ENCODE data around the gene SLC23A1.
A peak's percentile ranks its signal among the peaks of the same experiment; 100 is the strongest.
"Not testable (repeated sequence)": the region's sequence is repeated elsewhere in the genome, so short reads cannot be mapped to it uniquely, and the experiment has no call there.

The SLC23A1 gene

DNA sequence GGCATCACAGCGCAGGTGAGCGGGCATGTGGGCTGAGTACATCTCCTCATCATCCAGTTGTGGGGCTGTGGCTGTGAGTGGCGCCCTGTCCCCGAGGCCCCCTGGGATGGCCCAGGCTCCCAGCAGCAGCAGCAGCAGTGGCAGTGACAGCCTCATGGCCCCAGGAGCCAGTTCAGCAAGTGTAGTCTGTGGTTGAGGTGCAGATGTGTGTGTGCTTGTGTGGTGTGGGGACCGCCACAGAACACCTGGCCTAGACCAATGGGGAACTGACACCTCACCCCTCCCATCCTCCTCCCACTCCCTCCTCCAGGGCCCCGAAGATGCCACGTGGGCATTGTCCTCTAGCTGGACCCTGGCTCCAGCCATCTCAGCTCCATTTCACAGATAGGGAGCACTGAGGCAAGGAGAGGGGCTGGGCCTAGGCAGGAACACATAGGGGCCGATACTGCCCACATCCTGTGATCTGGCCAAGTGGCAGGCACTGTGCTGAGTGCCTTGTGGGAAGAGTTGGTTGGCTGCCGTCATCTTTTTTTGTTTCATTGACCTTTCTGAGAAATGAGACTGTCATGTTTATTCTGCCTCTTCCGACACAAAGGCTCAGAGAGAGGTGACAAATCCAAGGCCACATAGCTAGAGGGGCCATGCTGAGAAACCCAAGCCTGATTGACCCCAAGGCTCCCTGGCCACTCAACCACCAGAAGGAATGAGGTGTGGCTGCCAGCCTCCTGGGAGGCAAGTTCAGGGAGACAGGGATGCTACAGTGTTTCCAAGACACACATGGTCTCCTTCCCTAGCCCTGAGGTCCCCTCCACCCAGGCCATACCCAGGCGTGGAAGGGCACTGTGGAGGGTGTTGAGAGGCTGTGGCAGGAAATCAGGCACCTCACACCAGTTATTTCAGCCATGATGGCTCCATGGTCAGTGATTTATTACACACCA is 6.9 kb upstream of the SLC23A1 start, which contains the start of gene MZB1:
TSS of gene MZB1 (minus strand) at position 213 of the 938 bp plus-strand sequence. CDS start at position 156, 57 bp downstream.
- DNase-seq (ENCODE audit: low spot score): no peak

DNA sequence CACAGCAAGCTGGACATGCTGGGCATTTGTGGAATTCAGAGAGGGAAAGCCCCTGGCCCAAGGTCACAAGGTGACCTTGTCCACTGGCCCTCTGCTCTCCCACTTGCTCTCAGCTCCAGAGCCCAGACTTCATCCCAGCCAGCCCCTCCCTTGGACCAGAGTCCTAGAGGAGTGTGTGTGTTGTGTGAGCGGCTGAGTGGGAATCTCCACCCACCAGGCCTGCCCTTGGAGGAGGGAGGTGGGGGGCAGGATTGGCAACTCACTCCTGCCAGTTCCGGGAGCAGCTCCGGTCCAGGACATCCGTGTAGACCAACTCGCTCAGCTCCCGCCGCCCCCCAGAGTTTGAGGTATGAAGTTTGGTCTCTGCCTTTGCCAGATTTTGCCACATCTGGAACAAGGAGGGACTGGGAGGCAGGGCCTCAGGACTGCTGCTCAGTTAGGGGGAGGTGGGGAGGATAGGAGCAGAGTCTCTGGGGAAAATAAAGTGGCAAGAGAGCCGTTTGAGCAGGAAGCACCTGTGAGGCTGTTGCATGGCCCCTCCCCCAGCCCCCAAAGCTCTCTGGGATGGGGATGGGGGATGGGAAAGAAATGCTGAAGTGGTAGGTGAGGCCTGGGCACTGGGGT is 5.2 kb upstream of the SLC23A1 start:
- DNase-seq (ENCODE audit: low spot score): peak; percentile 70

DNA sequence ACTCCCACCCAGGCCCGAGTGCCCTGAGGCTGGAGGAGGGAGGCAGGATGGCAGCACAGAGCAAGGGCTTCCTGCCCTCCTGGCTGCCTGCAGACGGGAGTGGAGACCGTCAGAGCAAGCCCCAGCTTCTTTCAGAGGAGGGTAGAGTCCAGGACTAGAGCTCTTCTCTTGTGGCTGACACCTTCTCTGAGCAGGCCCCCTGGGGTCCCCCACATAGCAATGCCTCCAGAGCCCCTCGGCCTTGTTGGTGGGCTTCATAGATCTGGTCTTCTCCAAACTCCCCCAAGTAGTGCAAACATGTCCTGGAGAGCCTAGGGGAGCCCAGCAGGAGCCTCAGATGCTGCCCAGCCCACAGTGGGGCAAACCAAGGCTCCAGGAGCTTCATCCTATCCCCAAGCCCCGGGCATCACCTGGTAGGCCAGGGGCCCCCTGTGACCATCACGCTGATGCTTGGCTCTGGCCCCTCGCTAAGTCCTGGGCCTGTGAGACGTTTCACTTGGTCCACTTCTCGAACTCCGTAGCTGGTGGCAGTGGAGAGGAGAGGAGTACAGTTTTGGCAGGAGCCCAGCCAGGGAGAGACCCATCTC is 4.6 kb upstream of the SLC23A1 start:
- DNase-seq (ENCODE audit: low spot score): no peak

DNA sequence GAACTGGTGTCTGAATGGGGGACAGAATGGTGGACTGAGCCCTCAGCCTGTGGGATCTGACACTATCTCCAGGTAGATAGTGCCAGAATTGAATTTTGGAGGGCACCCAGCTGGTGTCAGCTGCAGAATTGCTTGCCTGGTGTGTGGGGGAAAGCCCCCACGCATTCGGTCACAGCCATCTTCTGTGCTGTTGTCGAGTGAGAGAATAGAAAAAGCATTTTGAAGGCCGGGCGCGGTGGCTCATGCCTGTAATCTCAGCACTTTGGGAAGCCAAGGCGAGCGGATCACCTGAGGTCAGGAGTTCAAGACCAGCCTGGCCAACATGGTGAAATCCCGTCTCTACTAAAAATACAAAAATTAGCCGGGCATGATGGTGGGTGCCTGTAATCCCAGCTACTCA is 3.9 kb upstream of the SLC23A1 start:
- not testable (repeated sequence) for DNase-seq (ENCODE audit: low spot score)

DNA sequence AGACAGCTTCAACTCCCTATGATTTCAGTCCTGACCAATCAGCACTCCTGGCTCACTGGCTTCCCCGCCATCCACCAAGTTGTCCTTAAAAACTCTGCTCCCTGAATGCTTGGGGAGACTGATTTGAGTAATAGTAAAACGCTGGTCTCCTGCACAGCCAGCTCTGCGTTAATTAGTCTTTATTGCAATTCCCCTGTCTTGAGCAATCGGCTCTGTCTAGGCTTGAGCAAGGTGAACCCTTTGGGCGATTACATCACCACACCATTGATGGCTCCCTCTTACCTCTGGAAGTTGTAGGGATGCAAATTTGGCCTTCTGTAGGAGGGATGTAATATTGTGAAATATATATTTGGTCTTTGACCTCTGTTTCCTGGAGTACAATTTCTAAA is 2.9 kb upstream of the SLC23A1 start:
- no peak for DNase-seq (ENCODE audit: low spot score)

DNA sequence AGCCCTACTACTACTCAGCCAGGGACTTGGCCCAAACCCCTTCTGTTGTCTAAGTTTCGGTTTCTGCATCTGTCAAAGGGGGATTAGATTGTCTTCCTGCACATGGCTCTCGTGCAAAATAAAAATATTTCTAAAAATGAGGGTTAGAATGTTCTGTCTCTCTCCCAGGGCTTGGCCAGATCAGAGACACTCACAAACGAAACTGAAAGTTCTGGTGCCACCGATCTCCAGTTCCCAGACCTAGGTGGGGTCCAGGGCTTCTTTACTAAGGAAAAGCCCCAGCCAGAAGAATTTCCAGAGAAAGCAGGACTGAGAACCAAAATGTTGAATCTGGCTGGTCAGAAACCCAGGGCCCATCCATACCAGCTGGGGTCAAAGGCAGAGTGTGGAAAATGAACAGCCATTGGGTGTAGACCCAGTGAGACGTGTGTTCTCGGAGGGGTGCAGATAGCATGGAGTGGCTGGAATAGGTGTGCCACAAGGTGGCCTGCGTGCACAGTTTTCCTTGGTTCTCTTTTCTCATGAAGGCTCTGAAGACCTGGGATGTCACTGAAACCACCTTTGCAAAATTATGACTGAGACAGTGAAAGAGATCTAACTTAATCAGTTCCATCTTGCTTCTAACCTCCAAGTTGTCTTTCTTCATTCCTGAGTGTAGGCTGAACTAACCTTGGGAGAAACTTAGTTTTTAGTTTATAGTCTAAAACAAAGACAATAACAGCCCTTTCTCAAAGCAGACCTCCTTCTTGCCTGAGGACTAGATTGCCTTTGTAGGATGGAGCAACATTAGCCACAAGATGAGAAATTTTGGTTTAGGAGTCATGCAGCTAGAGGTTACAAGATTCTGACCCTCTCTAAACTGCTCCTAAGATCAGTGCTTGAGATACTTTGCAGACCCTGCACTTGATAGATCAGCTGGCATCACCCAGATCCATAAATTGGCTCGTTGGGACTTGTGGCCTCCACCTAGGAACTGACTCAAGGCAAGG is 2.3 kb upstream of the SLC23A1 start:
- DNase-seq (ENCODE audit: low spot score): peak; percentile 66

DNA sequence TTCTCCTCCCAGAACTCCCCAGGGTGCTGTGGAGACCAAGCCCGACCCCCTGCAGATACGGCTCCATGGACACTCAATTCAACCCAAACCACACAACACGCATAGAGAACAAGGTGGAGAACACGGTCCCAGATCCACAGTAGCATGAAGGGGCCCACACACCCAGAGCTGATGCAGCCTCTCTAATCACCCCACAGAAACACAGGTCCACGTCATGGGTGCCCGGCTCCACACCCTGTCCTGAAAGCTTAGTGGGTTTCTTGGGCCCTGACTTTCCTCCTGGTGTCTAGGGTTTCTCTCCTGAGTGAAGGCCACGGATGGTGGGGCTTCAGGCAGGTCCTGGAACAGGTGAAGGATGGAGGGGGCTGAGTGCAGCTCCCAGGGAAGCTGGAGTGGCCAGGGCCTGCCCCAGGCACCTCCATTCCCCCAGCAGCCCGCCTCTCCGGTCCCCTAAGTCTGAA is 1.5 kb upstream of the SLC23A1 start:
- DNase-seq (ENCODE audit: low spot score): no peak

DNA sequence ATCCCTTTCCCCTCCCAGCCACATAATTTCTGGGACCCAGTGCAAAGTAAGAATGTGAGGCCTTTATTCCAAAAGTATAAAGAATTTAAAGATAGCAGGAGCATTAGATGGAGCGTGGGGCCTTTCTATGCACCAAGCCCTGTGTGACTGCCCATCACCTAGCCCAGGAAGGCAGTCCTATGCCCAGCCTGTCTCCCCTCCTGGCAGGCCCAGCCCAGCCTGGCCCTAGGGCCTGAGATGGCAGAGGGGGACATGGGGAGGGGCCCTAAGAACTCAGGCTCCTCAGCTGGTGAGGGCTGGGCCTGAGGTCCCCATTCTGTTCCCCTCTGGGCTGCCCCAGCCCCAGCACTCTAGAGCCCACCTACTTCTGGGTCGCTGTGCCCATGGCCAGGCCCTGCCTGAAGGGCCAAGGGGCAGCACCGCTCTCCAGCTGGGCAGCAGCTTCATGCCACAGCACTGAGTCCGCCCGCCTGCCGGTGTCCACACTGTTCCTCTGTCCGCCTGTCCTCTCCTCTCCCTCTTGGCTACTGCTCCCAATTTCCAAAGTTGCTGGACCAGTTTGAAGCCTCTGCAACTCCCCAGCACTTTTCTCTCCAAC is 995 bp upstream of the SLC23A1 start:
- no peak for DNase-seq (ENCODE audit: low spot score)

DNA sequence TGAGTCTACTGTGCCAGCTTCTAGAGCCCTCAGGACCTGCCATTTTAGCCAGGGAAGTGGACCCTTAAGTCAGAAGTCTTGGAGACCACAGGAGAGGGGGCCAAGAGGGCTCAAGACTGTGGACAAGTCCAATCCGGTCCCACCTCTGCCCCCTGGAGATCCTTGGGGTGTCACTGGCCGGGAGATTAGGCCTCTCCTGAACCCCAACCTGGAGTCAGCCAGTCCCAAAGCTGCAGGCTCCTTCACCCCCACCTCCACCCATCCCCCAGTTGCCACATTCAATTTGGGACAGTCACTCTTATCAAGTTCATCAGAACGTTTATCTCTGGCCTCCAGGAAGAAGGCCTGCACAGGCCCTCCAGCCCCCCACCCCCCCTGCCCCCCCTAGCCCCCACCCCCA is 290 bp downstream of the SLC23A1 start:
- DNase-seq (ENCODE audit: low spot score): no peak

DNA sequence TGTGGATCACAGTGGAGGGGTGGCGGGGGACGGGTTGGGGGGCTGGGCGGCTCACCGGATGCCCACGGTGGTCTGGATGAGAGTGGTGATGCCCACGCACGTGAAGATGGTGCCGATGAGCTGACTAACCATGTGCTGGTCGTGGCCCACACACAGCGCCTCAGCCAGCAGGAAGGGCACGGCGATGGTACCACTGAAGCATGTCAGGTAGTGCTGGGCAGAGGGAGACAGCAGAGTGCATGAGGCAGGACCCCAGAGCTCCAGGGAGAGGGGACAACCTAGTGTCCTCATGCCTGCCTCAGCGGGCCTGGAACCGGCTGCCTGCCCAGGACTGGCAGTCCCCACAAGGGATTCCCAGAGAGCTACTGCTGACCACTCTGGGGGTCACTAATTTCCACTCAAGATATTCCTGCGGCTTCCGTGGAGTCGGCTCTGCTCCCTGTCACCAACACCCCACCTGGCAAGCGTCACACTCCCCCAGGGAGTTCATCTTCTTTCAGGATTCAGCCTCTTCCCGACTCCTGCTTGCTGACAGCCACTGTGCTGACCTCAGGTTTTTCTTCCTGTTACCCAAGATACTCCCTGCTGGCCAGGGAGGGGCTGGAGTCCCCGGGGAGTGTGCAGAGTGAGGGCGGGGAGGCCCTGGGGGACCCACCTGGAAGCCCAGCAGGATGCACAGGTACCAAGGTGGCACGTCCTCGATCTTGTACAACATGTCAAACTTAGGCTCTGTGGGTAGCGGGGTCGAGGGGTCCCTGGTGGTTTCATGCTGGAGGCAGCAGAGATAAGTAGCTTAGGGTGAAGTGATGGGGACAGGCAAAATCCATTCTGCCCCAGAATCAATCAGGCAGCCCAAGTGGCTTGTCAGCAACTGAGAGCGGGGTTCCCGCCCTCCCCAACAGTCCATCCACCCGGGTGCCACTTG is 998 bp downstream of the SLC23A1 start:
- no peak for DNase-seq (ENCODE audit: low spot score)

DNA sequence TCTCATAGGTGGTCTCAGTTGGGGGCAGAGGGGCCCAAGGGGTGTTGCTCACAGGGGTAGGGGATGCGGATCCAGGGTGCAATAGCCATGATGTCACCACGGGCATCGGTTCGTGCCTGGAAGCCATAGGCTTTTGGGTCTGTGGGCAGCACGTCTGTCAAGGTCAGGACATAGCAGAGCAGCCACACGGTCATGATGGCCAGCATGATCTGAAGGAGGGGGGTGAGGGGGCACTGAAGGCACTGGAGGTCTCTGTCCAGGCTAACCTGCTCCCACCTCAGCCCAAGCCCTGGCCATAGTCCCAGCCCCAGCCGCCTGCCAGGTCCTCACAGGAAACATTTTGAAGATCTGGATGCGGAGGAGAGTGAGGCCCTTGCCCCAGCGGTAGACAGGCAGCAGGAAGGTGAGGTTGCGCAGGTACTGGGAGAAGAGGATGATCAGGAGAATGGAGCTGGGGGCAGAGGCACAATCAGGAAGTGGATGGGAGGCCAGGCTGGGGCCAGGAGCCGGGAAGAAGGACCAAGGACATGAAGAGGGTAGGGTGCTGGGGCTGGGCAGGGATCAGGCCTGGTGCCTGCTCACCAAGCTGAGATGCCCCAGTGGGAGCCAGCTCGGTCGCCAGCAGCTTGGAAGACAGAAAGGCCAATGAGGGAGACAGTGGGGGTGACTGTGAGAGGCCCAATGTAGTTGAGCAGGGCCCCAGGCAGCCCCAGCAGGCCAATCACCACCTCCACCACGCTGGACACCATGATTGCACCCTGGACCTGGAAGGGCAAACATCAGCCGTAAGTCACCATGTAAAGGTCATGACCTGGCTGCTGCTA is 3.3 kb downstream of the SLC23A1 start:
- no peak for DNase-seq (ENCODE audit: low spot score)

DNA sequence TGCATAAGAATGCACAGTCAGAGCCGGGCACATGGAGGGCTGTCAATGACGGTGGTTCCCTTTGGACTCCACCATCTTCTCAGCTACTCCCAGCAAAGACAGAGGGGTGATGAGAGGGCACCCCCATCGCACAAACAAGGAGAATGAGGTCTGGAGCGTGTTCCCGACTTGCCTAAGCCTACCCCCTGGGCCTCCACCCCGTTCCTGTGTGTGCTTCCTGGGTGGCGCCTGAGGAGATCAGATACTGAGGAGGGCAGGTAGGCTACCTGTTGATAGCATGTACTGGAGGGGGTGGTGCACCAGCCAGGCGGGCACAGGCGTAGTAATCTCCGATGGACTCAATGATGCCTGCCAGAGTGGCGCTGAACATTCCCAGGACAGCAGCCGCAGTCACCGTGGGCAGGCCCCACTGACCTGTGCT is 4.1 kb downstream of the SLC23A1 start:
- DNase-seq (ENCODE audit: low spot score): no peak

DNA sequence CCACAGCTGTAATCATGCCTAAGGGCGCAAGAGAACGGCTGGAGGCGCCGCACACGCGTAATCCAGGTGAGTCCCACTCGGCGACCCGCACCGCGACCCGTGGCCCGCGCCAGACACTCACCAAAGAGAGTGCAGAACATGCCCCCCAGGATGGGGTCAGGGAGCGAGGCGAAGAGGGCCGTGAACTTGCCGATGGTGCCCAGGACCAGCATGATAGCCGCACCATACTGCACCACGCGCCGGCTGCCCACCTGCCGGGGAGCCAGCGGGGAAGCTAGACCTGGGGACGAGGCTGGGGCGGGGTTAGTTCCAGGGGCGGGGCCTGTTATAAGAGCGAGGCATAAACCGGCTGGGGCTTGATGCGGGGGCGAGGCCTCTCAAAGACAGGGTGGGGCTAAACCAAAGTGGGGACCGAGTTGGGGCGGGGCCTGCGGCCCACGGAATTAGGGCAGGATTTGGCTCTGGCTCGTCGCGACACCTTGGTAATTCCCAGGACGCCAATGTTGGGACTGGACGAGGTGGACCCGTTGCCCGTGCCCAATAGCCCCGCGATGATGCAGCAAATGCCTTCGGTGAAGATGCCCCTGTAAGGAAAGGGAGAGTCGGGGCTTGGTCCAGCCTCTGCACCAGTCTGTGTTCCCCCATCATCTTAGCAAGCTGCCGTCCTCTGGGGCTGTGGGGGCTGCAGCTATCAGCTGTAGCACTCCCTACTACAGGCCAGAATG is 4.8 kb downstream of the SLC23A1 start:
- peak; percentile 15 for DNase-seq (ENCODE audit: low spot score)

DNA sequence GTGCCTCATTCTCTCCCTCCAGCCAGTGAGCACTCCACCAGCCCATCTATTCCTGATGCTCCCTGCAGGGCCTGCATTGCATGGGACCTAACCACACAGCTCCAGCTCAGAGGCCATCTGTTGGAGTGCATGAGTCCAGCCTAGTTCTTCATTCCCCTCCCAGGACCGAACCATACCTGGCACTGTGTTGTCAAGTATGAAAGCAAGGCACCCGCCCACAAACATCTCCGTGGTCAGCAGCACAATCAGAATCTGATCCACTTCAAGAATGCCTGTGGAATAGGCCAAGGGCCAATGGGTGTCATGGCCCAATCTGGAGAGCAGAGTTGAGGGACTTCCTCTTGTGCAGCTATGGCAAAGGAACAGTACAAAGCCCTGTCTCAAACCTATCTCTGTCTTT is 5.9 kb downstream of the SLC23A1 start:
- DNase-seq (ENCODE audit: low spot score): no peak

DNA sequence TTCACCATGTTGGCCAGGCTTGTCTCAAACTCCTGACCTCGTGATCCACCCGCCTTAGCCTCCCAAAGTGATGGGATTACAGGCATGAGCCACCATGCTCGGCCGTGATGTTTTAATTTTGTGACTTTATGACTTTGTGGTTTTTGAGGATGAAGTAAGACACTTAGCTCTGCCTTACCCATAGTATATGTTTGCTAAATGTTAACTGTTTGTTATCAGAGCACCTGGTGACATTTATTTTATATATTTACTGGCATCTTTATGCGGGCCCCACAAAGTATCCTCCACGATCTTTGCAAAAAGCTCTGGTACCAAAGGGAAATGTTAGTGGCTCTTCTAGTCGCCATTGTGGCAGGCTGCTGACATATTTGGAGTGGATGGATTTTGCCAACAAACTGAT is 6.7 kb downstream of the SLC23A1 start:
- DNase-seq (ENCODE audit: low spot score): no peak

DNA sequence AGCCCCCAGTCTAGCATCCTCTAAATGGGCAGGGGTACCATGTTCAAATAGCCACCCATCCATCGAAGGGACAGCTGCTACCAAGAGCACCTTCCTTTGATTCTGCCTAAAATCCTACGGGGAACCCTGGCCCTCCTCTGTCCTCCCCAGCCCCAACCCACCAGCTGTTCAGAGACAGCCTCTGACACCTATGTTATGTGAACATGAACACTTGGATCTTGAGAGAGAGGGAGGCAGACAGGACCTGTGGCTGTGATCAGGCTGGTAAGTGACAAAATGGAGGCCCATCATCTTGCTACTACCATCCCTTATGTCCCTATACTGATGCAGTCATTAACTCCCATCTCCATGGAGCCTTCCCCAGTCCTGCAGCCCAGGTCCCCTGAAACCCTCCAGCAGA is 8.2 kb downstream of the SLC23A1 start:
- no peak for DNase-seq (ENCODE audit: low spot score)

DNA sequence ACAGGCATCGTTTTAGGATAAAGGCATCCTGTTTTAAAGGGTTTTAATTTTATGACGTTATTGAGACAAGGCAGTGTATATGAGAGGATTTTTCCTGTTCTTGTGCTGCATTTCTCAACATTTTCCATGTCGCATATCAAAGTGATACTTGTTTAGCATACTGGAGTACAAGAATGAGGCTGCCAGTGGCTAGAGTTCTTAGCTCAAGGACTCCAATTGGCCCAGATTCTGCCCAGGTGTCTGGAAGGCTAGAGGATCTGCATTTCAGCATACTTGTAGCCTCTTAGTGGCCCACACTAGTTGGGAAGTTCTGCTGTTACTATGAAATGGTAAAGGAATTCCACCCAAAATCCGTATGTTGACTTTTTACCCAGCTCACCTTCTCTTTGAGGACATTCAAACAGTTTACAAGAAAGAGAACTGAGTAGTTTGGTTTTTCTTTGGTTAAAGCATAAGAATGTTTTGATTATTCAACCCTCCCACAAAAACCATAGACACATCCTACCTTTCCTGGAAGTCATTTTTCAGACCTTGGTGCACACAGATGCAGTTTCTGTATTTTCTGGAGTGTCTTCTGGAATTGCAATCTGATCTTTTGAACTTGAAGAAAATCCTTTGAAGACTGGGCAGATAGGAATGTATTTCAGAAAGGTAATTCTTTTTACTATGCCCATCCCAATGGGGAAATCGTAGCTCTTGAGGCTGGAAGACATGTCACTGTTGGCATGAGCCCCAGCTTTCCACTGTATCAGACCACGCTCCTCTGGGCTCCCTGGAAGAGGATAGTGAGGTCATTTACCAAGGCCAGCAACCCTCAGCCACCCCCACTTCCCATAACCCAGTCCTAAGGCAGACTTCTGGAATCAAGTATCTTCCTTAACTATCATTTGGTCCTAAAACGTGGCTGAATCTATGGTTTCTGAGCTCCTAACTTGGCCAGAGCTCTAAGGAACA is 11.3 kb downstream of the SLC23A1 start:
- no peak for DNase-seq (ENCODE audit: low spot score)
